ENCODE measurements around the gene SERPINA10.

The SERPINA10 gene

GRCh38 chr14:94309721-94310120, 16.7 kb upstream of the SERPINA10 start:
- TF ChIP-seq ARNT (IDR thresholded peaks at IDR 0.05) (no peak), FOXK2 (IDR thresholded peaks at IDR 0.05) (no peak), ZNF384 (IDR thresholded peaks at IDR 0.05) (no peak), ELF4 (IDR thresholded peaks at IDR 0.05) (no peak), SP1 (IDR thresholded peaks at IDR 0.05) (no peak), SUZ12 (IDR thresholded peaks at IDR 0.05) (no peak), LEF1 (IDR thresholded peaks at IDR 0.05; ENCODE audit: borderline replicate concordance) (no peak), NFRKB (IDR thresholded peaks at IDR 0.05) (no peak), CTBP1 (IDR thresholded peaks at IDR 0.05; ENCODE audit: borderline replicate concordance) (no peak), FOXA1 (IDR thresholded peaks at IDR 0.05) (no peak), PKNOX1 (IDR thresholded peaks at IDR 0.05) (no peak), FOXM1 (IDR thresholded peaks at IDR 0.05; ENCODE audit: borderline replicate concordance) (no peak)
- CTCF ChIA-PET, result no interaction called here
- peak; percentile 0 for DNase-seq (ENCODE audit: extremely low spot score)
- POLR2A ChIA-PET, result no interaction called here

- ChIA-PET POLR2A (no interaction called here), CTCF (interaction anchor here (1.7 kb wide), 1 partner anchor 13 kb away, joined by 3 read pairs; no protein-coding TSS in a partner anchor)
- TF ChIP-seq SUZ12 (IDR thresholded peaks at IDR 0.05) (no peak), SP1 (IDR thresholded peaks at IDR 0.05) (no peak), FOXM1 (IDR thresholded peaks at IDR 0.05; ENCODE audit: borderline replicate concordance) (no peak), ZNF384 (IDR thresholded peaks at IDR 0.05) (no peak), L3MBTL2 (conservative IDR thresholded peaks at IDR 0.05) (no peak), TARDBP (IDR thresholded peaks at IDR 0.05) (no peak), CTBP1 (IDR thresholded peaks at IDR 0.05; ENCODE audit: borderline replicate concordance) (no peak), NFRKB (IDR thresholded peaks at IDR 0.05) (no peak), BHLHE40 (IDR thresholded peaks at IDR 0.05; ENCODE audit: borderline replicate concordance) (no peak), FOXK2 (IDR thresholded peaks at IDR 0.05) (no peak), FOXA1 (IDR thresholded peaks at IDR 0.05) (no peak), LEF1 (IDR thresholded peaks at IDR 0.05; ENCODE audit: borderline replicate concordance) (no peak), PKNOX1 (IDR thresholded peaks at IDR 0.05) (no peak), HDGF (IDR thresholded peaks at IDR 0.05; ENCODE audit: borderline replicate concordance) (no peak), ARNT (IDR thresholded peaks at IDR 0.05) (no peak), ELF4 (IDR thresholded peaks at IDR 0.05) (no peak)
- DNase-seq (ENCODE audit: extremely low spot score), result peak; percentile 26
These were observed 14.4 kb upstream of the SERPINA10 start for GRCh38 chr14:94307410-94307992.

GRCh38 chr14:94306047-94306978, 13.2 kb upstream of the SERPINA10 start:
- no peak for DNase-seq (ENCODE audit: extremely low spot score)
- TF ChIP-seq HDGF (IDR thresholded peaks at IDR 0.05; ENCODE audit: borderline replicate concordance) (no peak), TARDBP (IDR thresholded peaks at IDR 0.05) (no peak)
- ChIA-PET POLR2A (no interaction called here), CTCF (no interaction called here)

GRCh38 chr14:94305620-94306019, 12.6 kb upstream of the SERPINA10 start:
- CTCF ChIA-PET, result no interaction called here
- POLR2A ChIA-PET, result no interaction called here
- TF ChIP-seq BHLHE40 (IDR thresholded peaks at IDR 0.05; ENCODE audit: borderline replicate concordance) (no peak), CTBP1 (IDR thresholded peaks at IDR 0.05; ENCODE audit: borderline replicate concordance) (no peak), LEF1 (IDR thresholded peaks at IDR 0.05; ENCODE audit: borderline replicate concordance) (no peak), ELF4 (IDR thresholded peaks at IDR 0.05) (no peak), L3MBTL2 (conservative IDR thresholded peaks at IDR 0.05) (no peak), FOXK2 (IDR thresholded peaks at IDR 0.05) (no peak), TARDBP (IDR thresholded peaks at IDR 0.05) (no peak), FOXA1 (IDR thresholded peaks at IDR 0.05) (no peak), NFRKB (IDR thresholded peaks at IDR 0.05) (no peak), ZNF384 (IDR thresholded peaks at IDR 0.05) (no peak)
- DNase-seq (ENCODE audit: extremely low spot score), result no peak

GRCh38 chr14:94304243-94304642, 11.2 kb upstream of the SERPINA10 start:
- no peak for DNase-seq (ENCODE audit: extremely low spot score)
- TF ChIP-seq TARDBP (IDR thresholded peaks at IDR 0.05) (no peak), FOXK2 (IDR thresholded peaks at IDR 0.05) (no peak), NFRKB (IDR thresholded peaks at IDR 0.05) (no peak), L3MBTL2 (conservative IDR thresholded peaks at IDR 0.05) (no peak), FOXM1 (IDR thresholded peaks at IDR 0.05; ENCODE audit: borderline replicate concordance) (no peak), HDGF (IDR thresholded peaks at IDR 0.05; ENCODE audit: borderline replicate concordance) (no peak)
- CTCF ChIA-PET, result no interaction called here
- POLR2A ChIA-PET, result no interaction called here

GRCh38 chr14:94303111-94303510, 10.0 kb upstream of the SERPINA10 start:
- DNase-seq (ENCODE audit: extremely low spot score), result no peak
- POLR2A ChIA-PET, result no interaction called here
- TF ChIP-seq ELF4 (IDR thresholded peaks at IDR 0.05), result no peak
- TF ChIP-seq ARNT (IDR thresholded peaks at IDR 0.05), result no peak
- no peak for TF ChIP-seq PKNOX1 (IDR thresholded peaks at IDR 0.05)
- no peak for TF ChIP-seq FOXA1 (IDR thresholded peaks at IDR 0.05)
- TF ChIP-seq L3MBTL2 (conservative IDR thresholded peaks at IDR 0.05), result no peak
- TF ChIP-seq BHLHE40 (IDR thresholded peaks at IDR 0.05; ENCODE audit: borderline replicate concordance), result no peak
- TF ChIP-seq ZNF384 (IDR thresholded peaks at IDR 0.05), result no peak
- no peak for TF ChIP-seq FOXM1 (IDR thresholded peaks at IDR 0.05; ENCODE audit: borderline replicate concordance)
- no peak for TF ChIP-seq NFRKB (IDR thresholded peaks at IDR 0.05)
- TF ChIP-seq LEF1 (IDR thresholded peaks at IDR 0.05; ENCODE audit: borderline replicate concordance), result no peak
- no peak for TF ChIP-seq SP1 (IDR thresholded peaks at IDR 0.05)
- TF ChIP-seq FOXK2 (IDR thresholded peaks at IDR 0.05), result no peak
- no peak for TF ChIP-seq TARDBP (IDR thresholded peaks at IDR 0.05)
- TF ChIP-seq SUZ12 (IDR thresholded peaks at IDR 0.05), result no peak
- TF ChIP-seq HDGF (IDR thresholded peaks at IDR 0.05; ENCODE audit: borderline replicate concordance), result no peak
- no peak for TF ChIP-seq CTBP1 (IDR thresholded peaks at IDR 0.05; ENCODE audit: borderline replicate concordance)

More at GRCh38 chr14:94303111-94303510, 10.0 kb upstream of the SERPINA10 start:
- CTCF ChIA-PET, result no interaction called here

All from HEK293T (cell line).